Measurements from ENCODE around the gene MAP2K7.
"Not testable (repeated sequence)": the region's sequence is repeated elsewhere in the genome, so short reads cannot be mapped to it uniquely, and the experiment has no call there.

The MAP2K7 gene

DNA sequence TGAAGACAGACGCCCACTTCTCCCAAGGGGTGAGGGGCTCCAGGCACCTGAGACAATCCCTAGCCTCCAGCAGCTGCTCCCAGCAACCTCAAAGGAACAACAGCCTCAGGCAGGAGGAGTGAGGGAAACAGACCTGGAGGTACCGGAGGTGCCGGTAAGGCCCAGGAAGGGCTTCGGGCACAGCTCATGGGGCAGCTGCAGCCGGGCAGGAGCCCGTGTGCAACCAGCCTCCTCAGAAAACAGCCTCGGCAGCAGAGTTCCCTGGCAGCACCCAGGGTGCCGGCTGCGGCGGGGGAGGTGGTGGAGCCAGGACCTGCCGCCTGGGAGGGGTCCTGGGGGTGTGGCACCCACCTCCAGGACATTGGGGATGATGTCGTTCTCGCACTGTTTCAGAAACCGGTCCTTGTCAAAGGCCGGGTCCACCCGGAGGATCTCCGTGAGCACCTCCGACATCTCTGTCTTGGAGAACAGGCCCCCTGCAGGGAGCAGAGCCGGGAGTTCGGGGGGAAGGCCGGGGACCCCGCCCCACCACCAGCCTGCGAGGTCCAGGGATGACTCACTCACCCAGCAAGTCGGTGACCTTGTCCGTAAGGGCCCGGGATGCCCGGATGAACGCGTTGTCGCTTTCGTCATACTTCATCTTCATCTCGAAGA is 28.7 kb downstream of the MAP2K7 start:
- no peak for DNase-seq

DNA sequence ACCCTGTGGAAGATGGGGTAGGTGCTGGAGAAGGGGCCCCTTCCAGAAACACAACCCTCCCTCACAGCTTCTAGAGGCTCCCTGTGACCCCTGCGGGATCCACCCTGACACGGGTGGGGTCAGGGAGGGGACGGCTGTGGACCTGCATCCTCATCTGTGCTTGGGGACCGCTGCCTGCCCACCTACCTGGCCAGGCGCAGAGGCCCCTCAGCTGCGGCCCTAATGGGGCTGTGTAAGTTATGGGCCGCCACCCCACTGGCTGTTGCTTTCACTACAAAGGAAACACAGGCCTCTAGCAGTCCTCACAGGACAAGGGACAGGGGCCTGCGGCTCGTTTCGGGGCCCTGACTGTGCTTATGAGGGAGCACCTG is 29.2 kb downstream of the MAP2K7 start:
- DNase-seq: no peak

DNA sequence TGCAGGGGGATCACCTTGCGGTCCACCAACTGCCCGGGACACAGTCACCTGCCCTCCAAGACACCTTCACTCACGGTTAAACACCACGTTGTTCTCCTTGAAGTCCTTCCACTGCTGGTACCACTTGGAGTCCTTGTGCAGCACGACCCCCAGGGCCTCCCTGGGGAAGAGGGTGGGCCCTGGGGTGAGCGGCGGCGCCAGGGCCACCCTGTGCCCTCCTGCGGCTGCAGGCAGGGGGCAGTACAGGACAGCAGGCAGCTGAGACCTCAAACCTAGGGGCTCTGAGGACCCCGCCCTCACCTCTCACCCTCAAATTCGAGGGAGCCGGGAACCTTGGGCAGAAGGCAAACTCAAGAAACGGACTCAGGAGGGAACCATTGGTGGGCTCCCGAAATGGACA is 29.7 kb downstream of the MAP2K7 start:
- DNase-seq: no peak

DNA sequence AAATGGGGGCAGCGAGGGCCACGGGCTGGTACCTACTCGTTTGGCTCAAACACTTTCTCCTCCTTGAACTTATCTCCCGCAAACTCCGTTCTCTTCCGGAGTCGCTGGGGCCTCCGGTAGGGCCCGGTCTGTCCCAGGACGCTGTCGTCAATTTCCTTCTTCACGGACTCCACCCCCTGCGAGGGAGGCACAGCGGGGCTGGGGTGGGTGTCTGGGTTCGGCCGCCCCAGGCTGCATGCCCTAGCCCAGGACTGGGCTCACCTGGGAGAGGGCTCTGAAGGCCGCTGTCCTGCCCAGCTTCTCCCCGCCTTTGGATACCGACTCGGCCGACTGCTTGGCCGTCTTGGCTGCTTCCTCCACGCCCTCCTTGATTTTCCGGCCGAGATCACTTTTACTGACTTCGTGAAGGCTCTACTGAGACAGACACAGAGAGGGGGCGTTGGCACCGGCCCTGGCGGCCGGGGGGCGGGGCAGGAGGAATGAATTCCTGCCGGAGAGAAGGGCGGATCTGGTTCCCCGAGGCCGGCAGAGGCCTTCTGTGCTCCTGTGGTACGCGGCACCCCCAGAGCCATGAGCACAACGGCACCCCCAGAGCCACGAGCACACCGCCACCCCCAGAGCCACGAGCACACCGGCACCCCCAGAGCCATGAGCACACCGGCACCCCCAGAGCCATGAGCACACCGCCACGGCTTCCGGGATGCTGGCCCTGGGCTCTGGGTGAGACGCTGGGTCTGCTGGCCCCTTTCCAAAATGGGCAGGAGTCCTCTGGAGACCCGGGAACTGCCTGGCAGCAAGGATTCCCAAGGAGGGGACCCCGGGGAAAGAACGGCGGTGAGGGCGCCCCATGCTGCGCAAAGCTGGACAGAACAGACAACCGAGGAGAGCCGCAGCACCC is 30.4 kb downstream of the MAP2K7 start:
- no peak for DNase-seq

DNA sequence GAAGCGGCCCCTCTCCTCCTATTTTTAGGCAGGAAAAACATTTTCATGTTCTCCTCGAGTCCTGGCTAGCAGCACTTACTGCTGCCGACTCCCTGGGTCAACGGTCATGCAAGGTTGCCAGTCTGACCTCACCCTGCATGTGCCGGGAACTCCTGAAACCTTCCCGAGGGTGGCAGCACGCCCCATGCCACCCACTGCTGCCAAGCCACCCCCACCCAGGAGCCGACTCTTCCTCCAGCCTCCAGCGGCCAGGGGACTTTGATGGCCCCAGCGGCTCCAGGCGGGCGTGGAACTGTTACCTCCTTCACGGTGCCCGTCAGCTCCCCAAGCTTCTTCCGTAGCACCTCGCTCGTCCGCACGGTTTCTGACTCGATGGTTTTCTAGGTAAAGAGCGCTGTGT is 31.1 kb downstream of the MAP2K7 start:
- DNase-seq: no peak

DNA sequence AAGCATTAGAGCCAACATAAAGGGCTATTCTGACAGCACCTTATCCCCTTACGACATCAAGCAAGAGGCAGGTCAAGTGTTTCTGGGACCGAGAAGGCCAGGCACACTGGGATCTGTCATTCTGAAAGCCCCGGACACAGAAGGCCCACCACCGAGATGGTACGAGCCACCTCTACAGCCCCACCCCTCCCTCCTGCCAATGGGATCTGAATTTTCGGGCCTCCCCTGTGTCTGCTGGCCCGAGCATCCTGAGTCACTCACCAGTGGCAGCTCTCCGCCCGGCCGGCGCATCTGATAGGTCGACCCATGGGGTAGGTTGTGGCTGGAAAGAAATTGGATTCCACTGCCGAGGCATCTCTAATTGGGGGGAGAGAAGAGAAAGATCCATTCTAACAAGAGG is 37.2 kb downstream of the MAP2K7 start:
- DNase-seq: no peak

DNA sequence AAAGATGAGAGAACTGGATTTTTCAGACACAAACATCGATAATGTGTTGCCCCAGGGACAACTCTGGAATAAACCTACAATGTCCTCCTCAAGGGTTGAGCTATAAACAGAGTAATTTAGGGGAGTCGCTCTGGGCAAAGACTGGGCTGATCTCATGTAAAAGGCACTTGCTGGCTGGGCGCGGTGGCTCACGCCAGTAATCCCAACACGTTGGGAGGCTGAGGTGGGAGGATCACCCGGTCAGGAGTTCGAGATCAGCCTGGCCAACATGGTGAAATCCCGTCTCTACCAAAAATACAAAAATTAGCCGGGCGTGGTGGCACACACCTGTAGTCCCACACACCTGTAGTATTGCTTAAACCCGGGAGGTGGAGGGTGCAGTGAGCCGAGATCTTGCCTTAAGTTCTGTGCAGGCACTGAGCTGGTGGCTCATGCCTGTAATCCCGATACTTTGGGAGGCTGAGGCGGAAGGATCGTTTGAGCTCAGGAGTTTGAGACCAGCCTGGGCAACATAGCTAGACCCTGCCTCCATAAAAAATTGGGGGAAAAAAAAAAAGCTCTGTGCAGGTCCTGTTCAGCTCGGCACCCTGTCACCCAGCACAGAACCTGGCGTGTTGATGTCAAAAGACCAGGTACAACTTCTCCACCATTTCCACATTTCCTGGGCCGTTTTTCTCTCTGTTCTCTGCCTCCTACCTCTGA is 38.4 kb downstream of the MAP2K7 start:
- no peak for DNase-seq

DNA sequence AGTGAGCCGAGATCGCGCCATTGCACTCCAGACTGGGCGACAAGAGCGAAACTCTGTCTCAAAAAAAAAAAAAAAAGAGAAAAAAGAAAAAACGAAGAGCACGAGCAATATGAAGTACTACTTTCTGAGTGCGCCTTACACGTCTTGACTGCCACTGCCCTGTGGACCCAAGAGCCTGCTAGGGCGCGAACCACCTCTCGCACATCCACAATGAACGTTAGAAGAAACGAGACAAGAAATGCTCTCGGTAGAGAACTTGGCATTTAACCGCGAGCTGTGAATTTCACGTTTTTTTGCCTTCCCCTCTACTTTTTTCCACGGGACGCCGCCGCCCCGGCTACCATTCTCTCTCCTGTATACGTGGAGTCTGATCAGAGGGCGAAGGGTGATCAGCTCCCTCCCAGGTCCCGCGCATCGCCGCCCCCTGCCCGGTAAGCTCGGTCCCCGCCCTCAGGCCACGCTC is 39.3 kb downstream of the MAP2K7 start:
- DNase-seq: no peak

DNA sequence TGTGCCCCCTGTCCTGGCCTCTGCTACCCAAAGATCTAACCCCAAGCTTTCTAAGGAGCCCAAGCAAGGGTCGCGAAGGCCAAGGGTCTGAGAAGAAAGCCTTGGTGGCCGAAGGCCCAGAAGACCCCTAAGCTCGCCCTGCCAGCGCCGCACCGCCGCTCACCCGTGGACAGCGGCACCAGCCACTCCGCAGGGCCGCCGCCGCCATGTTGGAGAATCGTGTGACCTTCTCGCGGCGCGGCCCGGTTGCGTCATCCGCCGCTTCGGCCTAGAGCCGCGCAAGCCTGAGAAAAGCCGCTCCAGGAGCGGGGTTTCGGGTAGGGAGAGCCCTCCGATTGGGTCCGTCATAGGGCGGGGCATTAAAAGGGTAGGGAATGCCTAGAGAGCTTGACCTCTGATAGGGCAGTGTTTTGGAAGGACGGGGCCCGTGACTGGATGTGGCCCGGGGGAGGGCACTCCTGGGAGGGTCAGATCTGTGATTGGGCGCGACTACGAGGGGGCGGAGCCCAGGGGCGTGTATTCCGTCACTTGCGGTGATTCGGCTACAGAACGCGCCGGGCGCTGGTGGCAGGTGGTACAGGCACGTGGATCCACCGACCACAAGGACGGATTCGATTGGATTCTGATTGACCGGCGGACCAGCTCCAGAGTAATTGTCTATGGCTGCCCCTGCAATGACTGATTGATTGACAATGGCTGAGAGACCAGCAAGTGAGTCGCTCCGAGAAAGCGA is 39.9 kb downstream of the MAP2K7 start, which contains the start of gene TIMM44:
TSS of gene TIMM44 (minus strand) at position 223 of the 733 bp plus-strand sequence. CDS start at position 208, 15 bp downstream.
- DNase-seq: peak; percentile 98

DNA sequence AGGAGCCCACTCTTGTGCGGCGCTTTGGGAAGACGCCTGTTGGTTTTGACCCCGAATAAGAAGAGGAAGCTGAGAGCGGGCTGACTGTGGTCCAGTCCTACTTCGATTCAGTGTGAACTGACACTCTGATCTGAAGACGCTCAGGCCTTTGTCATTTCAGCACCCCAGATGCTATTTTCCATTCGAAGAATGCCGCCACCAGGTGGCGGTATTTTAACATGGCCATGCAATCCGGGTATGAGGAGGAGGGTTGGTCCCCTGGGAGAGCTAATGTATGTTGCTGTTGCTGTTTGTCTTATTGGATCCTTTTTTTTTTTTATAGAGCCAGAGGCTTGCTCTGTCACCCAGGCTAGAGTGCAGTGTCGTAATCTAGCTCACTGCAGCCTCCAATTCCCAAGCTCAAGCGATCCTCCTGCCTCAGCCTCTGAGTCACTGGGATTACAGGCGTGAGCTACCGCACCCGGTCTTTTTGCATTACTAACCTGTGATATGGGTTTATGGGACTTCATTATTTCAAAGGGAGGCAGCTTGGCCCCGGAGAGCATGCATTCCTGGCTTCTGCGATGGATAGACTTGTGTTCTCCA is 40.6 kb downstream of the MAP2K7 start:
- peak; percentile 86 for DNase-seq

DNA sequence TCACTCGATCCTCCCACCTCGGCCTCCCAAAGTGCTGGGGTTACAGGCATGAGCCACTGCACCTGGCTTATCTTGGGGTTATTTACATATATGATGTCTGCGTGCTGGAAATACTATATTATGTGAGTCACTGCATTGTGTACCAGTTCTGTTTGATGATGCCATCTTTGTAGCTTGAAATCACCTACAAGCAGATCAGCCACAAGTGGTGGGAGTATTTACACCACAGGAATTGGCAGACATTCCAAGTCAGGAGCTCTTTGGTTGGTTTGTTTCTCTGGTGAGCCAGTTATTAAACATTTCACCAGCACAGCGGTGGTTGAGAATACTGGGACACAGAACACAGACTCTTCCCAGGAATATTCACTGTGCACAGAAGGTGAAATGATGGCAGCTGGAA is 44.3 kb downstream of the MAP2K7 start:
- no peak for DNase-seq

DNA sequence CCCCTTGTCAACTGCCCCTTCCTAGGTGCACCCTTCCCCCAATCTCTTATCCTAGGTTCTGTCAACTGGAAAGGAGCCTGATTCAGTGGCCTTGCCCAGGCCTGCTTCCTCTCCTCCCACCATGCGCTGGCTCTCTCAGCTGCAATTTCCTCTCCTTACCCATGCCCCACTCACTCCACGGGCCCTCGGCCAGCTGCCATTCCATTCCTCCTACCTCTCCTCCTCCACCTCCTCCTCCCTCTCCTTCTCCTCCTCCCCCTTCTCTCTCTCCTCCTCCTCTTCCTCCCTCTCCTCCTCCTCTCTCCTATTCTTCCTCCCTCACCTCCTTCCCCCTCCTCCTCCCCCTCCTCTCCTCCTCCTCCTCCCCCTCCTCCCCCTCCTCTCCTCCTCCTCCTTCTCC is 49.4 kb downstream of the MAP2K7 start:
- DNase-seq: no peak

DNA sequence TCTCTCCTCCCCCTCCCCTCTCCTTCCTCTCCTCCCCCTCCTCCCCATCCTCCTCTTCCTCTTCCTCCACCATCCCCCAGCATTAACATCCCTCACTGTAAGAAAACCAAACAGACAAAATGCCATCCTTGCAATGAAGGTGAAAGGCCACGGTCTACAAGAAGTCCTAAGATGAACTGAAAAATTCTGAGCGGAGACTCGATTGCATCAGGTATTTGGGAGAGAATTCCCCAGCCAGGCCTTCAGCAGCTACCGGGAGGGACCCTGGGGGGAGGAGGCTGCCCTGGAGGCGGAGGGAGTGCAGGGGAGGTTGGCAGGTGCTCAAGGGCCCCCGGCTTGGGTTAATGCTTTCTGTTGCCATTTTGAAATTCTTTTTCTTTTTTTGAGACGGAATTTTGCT is 49.9 kb downstream of the MAP2K7 start:
- no peak for DNase-seq

DNA sequence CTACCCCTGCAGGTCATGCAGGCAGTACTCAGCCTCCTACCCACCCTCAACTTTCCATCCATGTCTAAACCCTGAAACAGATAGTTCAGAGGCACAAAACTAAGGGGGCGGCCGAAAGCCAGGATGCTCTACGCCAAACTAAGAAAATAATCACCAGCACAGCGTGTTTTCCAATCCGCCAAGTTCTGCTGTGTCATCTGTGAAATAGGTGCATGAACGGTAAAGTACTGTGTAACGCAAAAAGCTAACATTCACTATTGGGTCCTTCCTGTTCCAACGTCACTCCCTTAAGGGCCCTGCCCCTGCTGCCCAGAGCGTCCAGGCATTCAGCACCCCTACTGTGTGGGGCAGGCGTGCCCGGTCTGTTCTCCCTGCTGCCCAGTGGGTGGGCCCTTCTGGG is 52.0 kb downstream of the MAP2K7 start:
- no peak for DNase-seq

DNA sequence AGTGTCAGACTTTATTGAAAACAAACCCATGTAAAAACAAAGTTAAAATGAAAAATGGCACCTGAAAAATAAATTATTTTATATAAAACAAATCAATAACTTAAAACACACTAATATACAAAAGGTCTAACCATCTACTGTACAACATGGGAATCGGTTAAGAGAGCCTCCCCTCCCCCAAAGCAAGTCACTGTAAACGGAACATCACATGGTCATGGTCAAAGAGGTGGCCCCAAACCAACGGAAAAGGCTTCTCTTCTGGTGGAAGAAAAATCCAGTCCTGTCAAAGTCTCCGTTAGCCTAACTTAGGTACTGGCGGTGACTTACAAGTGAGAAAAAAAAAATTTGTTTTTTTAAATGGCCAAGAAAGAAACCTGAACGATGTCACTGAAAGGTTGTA is 55.5 kb downstream of the MAP2K7 start:
- no peak for DNase-seq

DNA sequence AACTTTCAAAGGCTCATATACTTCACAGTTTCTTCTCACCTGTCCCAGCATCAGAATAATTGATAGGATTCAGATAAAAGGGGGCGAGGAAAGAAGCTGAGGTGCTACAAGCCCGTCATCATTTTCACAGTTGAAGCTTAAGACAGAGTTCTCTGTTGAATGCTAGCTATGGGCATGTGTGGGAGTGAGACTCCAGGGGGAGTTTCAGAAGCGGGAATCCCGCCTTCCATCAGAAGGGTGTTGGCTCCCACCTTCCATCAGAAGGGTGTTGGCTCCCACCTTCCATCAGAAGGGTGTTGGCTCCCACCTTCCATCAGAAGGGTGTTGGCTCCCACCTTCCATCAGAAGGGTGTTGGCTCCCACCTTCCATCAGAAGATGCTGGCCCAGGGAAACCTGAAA is 57.4 kb downstream of the MAP2K7 start:
- DNase-seq: not testable (repeated sequence)

DNA sequence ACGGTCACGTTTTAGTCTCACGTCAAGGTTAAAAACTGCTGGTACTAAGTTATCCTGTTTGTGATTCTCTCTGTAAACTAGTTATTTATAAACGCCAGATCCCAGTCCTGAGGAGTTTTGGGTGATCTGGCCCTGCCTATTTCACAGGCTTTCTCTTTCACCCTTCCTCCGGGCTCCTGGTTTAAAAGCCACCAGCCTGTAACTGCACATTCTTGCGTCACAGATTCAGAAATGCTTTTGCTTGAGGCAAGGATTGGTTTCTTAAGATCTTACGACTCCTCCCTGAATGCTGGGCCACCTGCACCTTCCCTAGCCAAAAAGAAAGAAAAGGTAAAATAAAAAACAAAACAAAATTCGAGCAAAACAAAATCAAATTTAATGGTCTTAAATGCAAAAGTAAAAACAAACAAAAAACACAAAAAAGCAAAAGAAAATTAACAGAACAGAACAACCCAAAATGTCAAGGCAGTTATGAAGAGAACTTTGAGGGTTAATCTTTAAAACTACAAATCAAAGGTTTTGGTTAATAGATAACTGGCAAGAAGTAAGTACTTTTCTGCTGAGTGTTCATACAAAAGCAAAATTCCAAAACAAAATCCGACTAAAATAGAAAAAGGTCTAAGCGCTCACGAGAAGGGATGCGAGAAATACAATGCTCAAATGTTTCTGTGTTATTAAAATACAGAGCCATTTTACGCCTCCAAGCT is 58.4 kb downstream of the MAP2K7 start:
- DNase-seq: no peak

DNA sequence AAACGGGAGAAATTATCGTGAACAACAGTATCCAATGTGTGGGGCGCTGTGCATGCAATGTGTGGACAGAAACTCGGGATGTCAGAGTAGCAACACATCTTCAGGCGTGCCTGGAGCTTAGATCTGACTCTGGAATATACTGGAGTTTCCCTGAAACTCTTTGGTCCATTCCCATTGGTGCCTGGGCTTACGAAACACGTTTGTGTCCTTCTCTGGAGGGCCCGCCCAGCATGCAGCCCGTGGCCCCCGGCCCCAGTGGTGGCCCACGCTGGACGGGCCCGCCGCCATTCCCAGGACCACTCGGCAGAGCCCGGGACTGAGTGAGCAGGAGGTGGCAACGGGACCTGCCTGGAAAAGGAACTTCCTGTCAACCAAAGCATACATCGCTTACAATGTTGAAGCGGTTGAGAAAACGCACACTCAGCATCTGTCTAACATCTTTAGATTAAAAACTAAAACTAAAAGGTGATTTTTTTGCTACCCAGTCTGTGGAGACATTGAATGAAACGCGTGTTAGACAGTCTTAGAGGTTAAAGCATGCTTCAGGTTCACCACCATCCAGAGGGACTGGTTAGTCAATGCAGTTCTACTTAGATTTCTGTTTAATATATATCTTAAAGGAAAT is 59.1 kb downstream of the MAP2K7 start:
- no peak for DNase-seq

DNA sequence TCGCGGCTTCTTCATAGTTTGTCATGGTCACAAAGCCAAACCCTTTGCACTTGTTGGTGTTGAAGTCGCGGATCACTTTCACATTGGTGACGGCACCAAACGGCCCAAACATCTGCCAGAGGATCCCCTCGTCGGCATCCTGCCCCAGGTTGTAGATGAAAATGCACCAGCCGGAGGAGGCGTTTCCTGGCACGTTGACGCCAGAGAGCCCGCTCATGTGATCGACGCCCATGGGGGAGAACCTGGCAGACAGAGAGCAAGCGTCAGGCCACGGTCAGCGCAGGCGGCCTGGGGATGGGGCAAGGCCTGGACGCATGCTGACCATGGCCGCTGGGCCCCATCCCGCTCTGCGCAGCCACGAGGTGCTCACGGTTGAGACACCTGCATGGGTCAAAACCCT is 59.9 kb downstream of the MAP2K7 start:
- no peak for DNase-seq
